ENCODE measurements around the gene SPAG5. TPM values are rescaled to one million over a fixed set of nuclear protein-coding genes. Genes with fewer than 3 reads are reported as not detected.
A peak's percentile ranks its signal among the peaks of the same experiment; 100 is the strongest.

Gene SPAG5
- total RNA-seq, 1 donor from 2014 or later: 141 TPM

GRCh38 chr17:28541439-28541838, 57.4 kb downstream of the SPAG5 start:
- no peak overlapping the region for H3K9ac ChIP-seq
- no peaks in the 10 kb centered on the region for H3K27me3 ChIP-seq
- Mint-ChIP-seq H3K36me3 (no peaks in the 10 kb centered on the region), H3K9me3 (no peaks in the 10 kb centered on the region), H3K4me3 (no peak overlapping the region), H3K27ac (no peak overlapping the region), H3K4me1 (peaks cover 5% of the 10 kb centered on the region), H3K27me3 (ENCODE audit: insufficient read depth, low read depth) (peaks cover 4% of the 10 kb centered on the region)
- no peaks in the 10 kb centered on the region for H3K79me2 ChIP-seq (ENCODE audit: low read depth)
- no peak overlapping the region for H3K27ac ChIP-seq
- H3K4me2 ChIP-seq: no peak overlapping the region
- H3K4me1 ChIP-seq: peaks cover 7% of the 10 kb centered on the region
- H4K20me1 ChIP-seq (ENCODE audit: low read depth): no peaks in the 10 kb centered on the region
- no peaks in the 10 kb centered on the region for H3K9me3 ChIP-seq (ENCODE audit: low read depth)
- DNase-seq (ENCODE audit: low spot score): no peak
- TF ChIP-seq EZH2 (IDR thresholded peaks at IDR 0.05): no peak
- TF ChIP-seq EZH2phosphoT487 (IDR thresholded peaks at IDR 0.05): no peak
- TF ChIP-seq CTCF (IDR thresholded peaks at IDR 0.05): no peak
- no peak overlapping the region for H3K4me3 ChIP-seq
- no peak overlapping the region for H2AFZ ChIP-seq (replicated peaks)
- no peaks in the 10 kb centered on the region for H3F3A ChIP-seq (ENCODE audit: low read depth)
- no peaks in the 10 kb centered on the region for H3K36me3 ChIP-seq

GRCh38 chr17:28540231-28540630, 58.6 kb downstream of the SPAG5 start:
- no peak overlapping the region for H2AFZ ChIP-seq (replicated peaks)
- Mint-ChIP-seq H3K27me3 (ENCODE audit: insufficient read depth, low read depth) (peaks cover 4% of the 10 kb centered on the region), H3K27ac (no peak overlapping the region), H3K4me3 (no peak overlapping the region), H3K4me1 (peaks cover 2% of the 10 kb centered on the region), H3K9me3 (no peaks in the 10 kb centered on the region), H3K36me3 (no peaks in the 10 kb centered on the region)
- H3K9ac ChIP-seq: no peak overlapping the region
- H3K36me3 ChIP-seq: no peaks in the 10 kb centered on the region
- no peak overlapping the region for H3K4me3 ChIP-seq
- H3K4me1 ChIP-seq: peaks cover 7% of the 10 kb centered on the region
- H3K27me3 ChIP-seq: no peaks in the 10 kb centered on the region
- TF ChIP-seq CTCF (IDR thresholded peaks at IDR 0.05) (no peak), EZH2 (IDR thresholded peaks at IDR 0.05) (no peak), EZH2phosphoT487 (IDR thresholded peaks at IDR 0.05) (no peak)
- DNase-seq (ENCODE audit: low spot score): no peak
- H3K79me2 ChIP-seq (ENCODE audit: low read depth): no peaks in the 10 kb centered on the region
- H3K4me2 ChIP-seq: no peak overlapping the region
- no peaks in the 10 kb centered on the region for H3K9me3 ChIP-seq (ENCODE audit: low read depth)
- H3F3A ChIP-seq (ENCODE audit: low read depth): no peaks in the 10 kb centered on the region
- no peaks in the 10 kb centered on the region for H4K20me1 ChIP-seq (ENCODE audit: low read depth)
- no peak overlapping the region for H3K27ac ChIP-seq

DNA sequence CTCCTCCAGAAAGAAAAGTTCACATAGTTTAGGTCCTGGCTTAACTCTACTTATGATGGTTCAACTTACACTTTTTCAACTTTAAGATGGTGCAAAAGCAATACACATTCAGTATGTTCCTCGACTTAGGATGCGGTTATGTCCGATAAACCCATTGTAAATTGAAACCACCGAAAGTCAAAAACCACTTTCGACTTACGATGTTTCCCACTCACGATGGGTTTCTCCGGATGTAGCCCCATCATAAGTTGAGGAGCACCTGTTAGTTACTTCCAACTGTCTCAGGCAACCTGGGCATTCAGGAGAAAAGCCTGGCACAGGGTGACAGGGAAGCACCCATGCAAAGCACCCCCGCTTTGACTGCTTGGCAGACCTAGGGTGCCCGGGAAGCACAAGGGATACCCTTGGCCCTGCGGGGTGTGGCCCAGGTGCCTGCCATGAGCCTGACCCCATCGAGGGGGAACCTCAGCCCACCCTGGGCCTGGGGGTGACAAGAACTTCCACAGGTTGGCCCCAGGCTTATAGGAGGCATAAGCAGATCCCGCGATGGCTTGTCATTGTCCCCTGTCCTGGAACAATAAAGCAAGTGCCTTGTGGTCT, 60.4 kb downstream of the SPAG5 start:
- no peaks in the 10 kb centered on the region for H3K9me3 Mint-ChIP-seq
- no peaks in the 10 kb centered on the region for H3K4me1 ChIP-seq
- TF ChIP-seq EZH2 (IDR thresholded peaks at IDR 0.05): no peak
- TF ChIP-seq EZH2phosphoT487 (IDR thresholded peaks at IDR 0.05): no peak
- TF ChIP-seq CTCF (IDR thresholded peaks at IDR 0.05): no peak
- peak overlapping the region; percentile 75 for H3K27ac Mint-ChIP-seq
- H3K27ac ChIP-seq: no peak overlapping the region
- H3K27me3 Mint-ChIP-seq (ENCODE audit: insufficient read depth, low read depth): peaks cover 3% of the 10 kb centered on the region
- H2AFZ ChIP-seq (replicated peaks): no peak overlapping the region
- H3K9ac ChIP-seq: no peak overlapping the region
- no peak overlapping the region for H3K4me3 Mint-ChIP-seq
- H3K36me3 Mint-ChIP-seq: no peaks in the 10 kb centered on the region
- H3K79me2 ChIP-seq (ENCODE audit: low read depth): no peaks in the 10 kb centered on the region
- no peaks in the 10 kb centered on the region for H3K36me3 ChIP-seq
- no peak overlapping the region for H3K4me2 ChIP-seq
- H4K20me1 ChIP-seq (ENCODE audit: low read depth): no peaks in the 10 kb centered on the region
- no peaks in the 10 kb centered on the region for H3K27me3 ChIP-seq
- H3K4me1 Mint-ChIP-seq: peaks cover 3% of the 10 kb centered on the region
- no peak for DNase-seq (ENCODE audit: low spot score)
- no peaks in the 10 kb centered on the region for H3K9me3 ChIP-seq (ENCODE audit: low read depth)
- no peak overlapping the region for H3K4me3 ChIP-seq
- H3F3A ChIP-seq (ENCODE audit: low read depth): no peaks in the 10 kb centered on the region
